Measurements from ENCODE around the gene LAMA3.

The LAMA3 gene

DNA sequence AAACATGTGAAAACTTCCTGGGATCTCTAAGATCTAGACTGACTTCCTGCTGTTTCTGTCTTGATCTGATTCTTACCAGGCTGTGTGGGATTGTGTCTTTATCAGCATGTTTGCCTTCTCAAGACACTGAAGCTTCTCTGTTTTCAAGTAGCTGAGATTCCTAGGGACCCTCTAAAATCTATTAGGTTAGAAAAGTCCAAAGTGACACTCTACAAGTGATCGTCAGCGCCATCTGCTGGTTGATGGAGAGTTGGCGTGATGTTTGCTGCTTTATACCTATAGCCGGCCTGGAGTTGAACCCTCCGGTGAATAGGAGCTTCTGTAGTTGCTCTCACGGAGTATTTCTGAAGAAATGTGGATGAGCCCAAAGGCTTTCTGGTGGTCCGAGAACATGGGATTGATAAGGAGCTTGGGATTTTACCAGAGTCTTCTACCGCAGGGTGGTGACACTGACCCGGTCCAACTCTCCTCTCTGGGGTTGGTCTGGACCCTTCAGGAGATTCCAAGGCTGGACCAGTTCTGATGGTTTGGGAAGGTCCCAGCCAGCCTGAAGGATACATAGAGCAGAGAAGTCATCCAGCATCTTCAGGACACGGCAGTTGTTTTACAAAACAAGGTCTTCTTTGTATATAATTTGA is 229.3 kb downstream of the LAMA3 start:
- peak; percentile 83 for TF ChIP-seq CTCF (IDR thresholded peaks at IDR 0.05; ENCODE audit: control insufficient read depth, insufficient read depth, low read depth, low read length, missing control alignments)
- H3K4me3 ChIP-seq (ENCODE audit: control insufficient read depth, low read depth, low read length), result no peak overlapping the region
- no peak for DNase-seq (ENCODE audit: low read depth)

DNA sequence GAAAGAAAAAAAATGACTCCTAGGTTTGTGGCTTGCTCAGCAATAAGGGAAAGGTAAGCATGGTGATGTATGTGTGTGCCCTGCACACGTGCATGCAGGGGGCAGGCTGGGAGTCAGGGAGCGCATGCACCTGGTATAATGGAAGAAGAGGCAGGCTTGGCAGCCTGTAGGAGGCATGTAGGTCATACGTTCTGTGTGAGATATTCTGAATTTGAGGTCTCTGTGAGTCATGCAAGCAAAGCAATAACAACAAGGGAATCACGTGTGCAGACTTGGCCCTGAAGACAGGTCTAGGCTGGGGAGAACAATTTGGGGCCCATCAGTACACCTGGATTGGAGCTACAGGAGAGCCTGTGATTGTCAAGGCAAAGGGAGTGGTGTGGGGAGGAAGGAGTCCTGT is 230.8 kb downstream of the LAMA3 start:
- no peak for TF ChIP-seq CTCF (IDR thresholded peaks at IDR 0.05; ENCODE audit: control insufficient read depth, insufficient read depth, low read depth, low read length, missing control alignments)
- H3K4me3 ChIP-seq (ENCODE audit: control insufficient read depth, low read depth, low read length), result no peak overlapping the region
- DNase-seq (ENCODE audit: low read depth), result no peak

DNA sequence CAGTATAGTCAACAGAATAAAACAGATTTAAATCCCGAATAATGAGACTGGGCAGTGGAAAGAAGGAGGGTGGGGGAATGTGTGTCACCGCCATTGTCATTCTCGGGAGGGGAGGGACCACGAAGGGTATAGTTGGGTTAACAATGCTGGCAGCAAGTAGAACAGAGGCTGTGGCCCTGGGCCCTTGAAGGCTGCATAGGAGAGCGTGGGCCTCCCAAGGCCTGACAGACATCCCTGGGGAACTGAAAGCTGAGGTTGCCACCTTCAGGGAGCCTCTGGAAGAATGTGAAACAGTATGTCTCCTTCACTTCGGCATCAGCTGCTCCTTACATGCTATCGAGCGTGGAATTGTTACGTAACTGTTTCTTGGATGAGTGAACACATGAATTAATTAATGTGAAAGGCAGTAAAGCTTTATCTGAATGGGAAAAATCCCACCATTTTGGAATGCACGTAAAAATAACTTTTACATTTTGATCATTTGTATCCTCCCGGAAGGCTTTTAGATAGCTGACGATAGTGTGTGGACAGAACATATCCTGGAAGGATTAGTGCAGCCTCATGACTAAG is 232.5 kb downstream of the LAMA3 start:
- TF ChIP-seq CTCF (IDR thresholded peaks at IDR 0.05; ENCODE audit: control insufficient read depth, insufficient read depth, low read depth, low read length, missing control alignments), result no peak
- no peak for DNase-seq (ENCODE audit: low read depth)
- H3K4me3 ChIP-seq (ENCODE audit: control insufficient read depth, low read depth, low read length), result no peak overlapping the region

GRCh38 chr18:23922939-23923338 is 233.7 kb downstream of the LAMA3 start:
- DNase-seq (ENCODE audit: low read depth), result no peak
- TF ChIP-seq CTCF (IDR thresholded peaks at IDR 0.05; ENCODE audit: control insufficient read depth, insufficient read depth, low read depth, low read length, missing control alignments), result no peak
- no peak overlapping the region for H3K4me3 ChIP-seq (ENCODE audit: control insufficient read depth, low read depth, low read length)

DNA sequence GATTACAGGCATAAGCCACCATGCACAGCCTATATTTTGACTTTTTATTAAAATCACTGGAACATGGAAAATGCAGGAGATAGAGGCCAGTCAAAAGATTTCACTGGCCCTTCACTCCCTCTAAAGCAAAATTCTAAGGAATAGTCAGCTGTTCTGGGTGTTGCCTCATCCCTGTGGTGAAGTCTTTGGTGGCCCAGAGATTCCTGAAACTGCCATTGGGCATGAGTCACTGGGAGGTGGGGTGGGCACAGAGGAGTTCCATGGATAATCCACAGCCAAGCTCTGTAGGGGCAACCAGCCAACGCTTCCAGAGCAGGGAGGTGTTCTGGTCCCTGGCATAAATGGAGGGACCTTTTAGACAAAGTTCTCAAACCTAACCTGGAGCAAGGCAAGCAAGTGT is 235.6 kb downstream of the LAMA3 start:
- no peak for TF ChIP-seq CTCF (IDR thresholded peaks at IDR 0.05; ENCODE audit: control insufficient read depth, insufficient read depth, low read depth, low read length, missing control alignments)
- no peak overlapping the region for H3K4me3 ChIP-seq (ENCODE audit: control insufficient read depth, low read depth, low read length)
- DNase-seq (ENCODE audit: low read depth), result no peak

GRCh38 chr18:23926571-23926970 is 237.3 kb downstream of the LAMA3 start:
- no peak for TF ChIP-seq CTCF (IDR thresholded peaks at IDR 0.05; ENCODE audit: control insufficient read depth, insufficient read depth, low read depth, low read length, missing control alignments)
- no peak for DNase-seq (ENCODE audit: low read depth)
- no peak overlapping the region for H3K4me3 ChIP-seq (ENCODE audit: control insufficient read depth, low read depth, low read length)

Measured in AG09309 (cell line).